ENCODE measurements around the gene IRF4. TPM values are rescaled to one million over a fixed set of nuclear protein-coding genes. Genes with fewer than 3 reads are reported as not detected.
A peak's percentile ranks its signal among the peaks of the same experiment; 100 is the strongest.
"Not testable (repeated sequence)": the region's sequence is repeated elsewhere in the genome, so short reads cannot be mapped to it uniquely, and the experiment has no call there.

Gene IRF4
- total RNA-seq, 1 experiment from 2014 or later = not detected

DNA sequence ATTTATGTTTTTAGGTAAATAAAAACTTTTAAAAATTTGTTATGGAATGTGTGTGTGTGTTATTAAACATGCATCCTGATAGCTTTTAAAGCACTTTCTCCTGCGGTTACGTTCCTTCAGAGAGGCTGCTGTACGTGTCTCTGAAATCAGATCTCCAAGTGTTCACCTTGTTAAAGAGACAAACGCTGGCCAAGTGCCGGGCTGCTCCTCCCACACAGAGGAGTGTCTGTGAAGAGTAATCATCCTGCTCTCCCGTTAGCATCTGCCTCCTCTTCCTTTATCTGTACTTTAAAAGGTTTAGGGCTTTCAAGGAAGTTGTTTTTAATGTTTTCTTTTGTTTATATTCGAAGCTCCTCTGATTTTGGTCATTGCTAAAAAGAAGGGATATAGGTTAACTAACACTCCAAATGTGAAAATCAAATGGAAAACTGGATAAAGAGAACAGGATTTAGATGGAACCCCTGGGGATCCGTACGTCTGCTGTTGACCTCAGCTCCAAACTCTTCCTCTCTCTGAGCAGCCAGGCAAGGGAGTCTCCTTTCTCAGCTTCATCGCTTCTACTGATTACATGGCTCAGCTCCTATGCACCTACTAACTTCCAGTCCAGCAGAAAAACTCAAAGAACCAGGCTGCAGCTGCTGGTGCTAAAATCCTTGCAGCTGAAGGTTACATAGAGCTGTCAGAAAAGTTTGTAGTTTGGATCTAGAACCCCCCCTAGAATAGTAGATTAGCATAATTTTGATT, 20.0 kb downstream of the IRF4 start:
- H3K27me3 ChIP-seq = peaks cover 4% of the 10 kb centered on the region
- no peak for DNase-seq
- no peak overlapping the region for H3K4me3 ChIP-seq
- no peaks in the 10 kb centered on the region for H3K36me3 ChIP-seq
- H3K9me3 ChIP-seq = no peaks in the 10 kb centered on the region; the same call in 1 of the 2 replicates

GRCh38 chr6:412146-412886, 20.8 kb downstream of the IRF4 start:
- peaks cover 4% of the 10 kb centered on the region for H3K27me3 ChIP-seq
- H3K9me3 ChIP-seq = no peaks in the 10 kb centered on the region; the same call in 1 of the 2 replicates
- H3K4me3 ChIP-seq = no peak overlapping the region
- DNase-seq = no peak
- H3K36me3 ChIP-seq = no peaks in the 10 kb centered on the region

- Histone ChIP-seq H3K27me3 (peaks cover 4% of the 10 kb centered on the region), H3K4me3 (no peak overlapping the region), H3K9me3 (no peaks in the 10 kb centered on the region; the same call in 1 of the 2 replicates), H3K36me3 (no peaks in the 10 kb centered on the region)
- DNase-seq = no peak
Measured at GRCh38 chr6:414447-414846, 22.9 kb downstream of the IRF4 start.

DNA sequence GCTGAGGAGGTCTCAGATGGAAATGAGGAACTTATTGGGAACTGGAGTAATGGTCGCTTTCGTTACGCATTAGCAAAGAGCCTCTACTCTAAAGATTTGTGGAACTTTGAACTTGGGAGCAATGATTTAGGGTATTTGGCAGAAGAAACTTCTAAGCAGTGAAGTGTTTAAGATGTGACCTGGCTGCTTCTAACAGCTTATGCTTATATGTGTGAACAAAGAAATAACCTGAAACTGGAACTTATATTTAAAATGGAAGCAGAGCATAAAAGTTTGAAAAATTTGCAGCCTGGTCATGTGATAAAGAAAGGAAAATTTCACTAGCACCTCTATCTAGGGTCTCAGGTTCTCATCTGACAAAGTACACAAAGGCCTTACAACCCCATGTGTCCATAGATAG, 23.5 kb downstream of the IRF4 start:
- no peak overlapping the region for H3K4me3 ChIP-seq
- peaks cover 4% of the 10 kb centered on the region for H3K27me3 ChIP-seq
- no peaks in the 10 kb centered on the region; the same call in 1 of the 2 replicates for H3K9me3 ChIP-seq
- no peaks in the 10 kb centered on the region for H3K36me3 ChIP-seq
- no peak for DNase-seq

GRCh38 chr6:421211-421610, 29.7 kb downstream of the IRF4 start:
- no peaks in the 10 kb centered on the region for H3K36me3 ChIP-seq
- H3K27me3 ChIP-seq = no peaks in the 10 kb centered on the region
- H3K4me3 ChIP-seq = no peak overlapping the region
- H3K9me3 ChIP-seq = no peaks in the 10 kb centered on the region
- DNase-seq = no peak

- DNase-seq = peak; percentile 77
- H3K27me3 ChIP-seq = no peaks in the 10 kb centered on the region
Measured at GRCh38 chr6:422433-423054, 31.0 kb downstream of the IRF4 start.

GRCh38 chr6:423055-423798, 31.7 kb downstream of the IRF4 start:
- no peaks in the 10 kb centered on the region for H3K9me3 ChIP-seq
- DNase-seq = no peak
- no peaks in the 10 kb centered on the region for H3K36me3 ChIP-seq
- no peak overlapping the region for H3K4me3 ChIP-seq
- H3K27me3 ChIP-seq = no peaks in the 10 kb centered on the region

More at GRCh38 chr6:422433-423054, 31.0 kb downstream of the IRF4 start:
- Histone ChIP-seq H3K9me3 (no peaks in the 10 kb centered on the region), H3K4me3 (no peak overlapping the region), H3K36me3 (no peaks in the 10 kb centered on the region)

GRCh38 chr6:423799-424345, 32.3 kb downstream of the IRF4 start:
- DNase-seq = no peak
- no peaks in the 10 kb centered on the region for H3K36me3 ChIP-seq
- H3K4me3 ChIP-seq = no peak overlapping the region
- no peaks in the 10 kb centered on the region for H3K27me3 ChIP-seq
- no peaks in the 10 kb centered on the region for H3K9me3 ChIP-seq

DNA sequence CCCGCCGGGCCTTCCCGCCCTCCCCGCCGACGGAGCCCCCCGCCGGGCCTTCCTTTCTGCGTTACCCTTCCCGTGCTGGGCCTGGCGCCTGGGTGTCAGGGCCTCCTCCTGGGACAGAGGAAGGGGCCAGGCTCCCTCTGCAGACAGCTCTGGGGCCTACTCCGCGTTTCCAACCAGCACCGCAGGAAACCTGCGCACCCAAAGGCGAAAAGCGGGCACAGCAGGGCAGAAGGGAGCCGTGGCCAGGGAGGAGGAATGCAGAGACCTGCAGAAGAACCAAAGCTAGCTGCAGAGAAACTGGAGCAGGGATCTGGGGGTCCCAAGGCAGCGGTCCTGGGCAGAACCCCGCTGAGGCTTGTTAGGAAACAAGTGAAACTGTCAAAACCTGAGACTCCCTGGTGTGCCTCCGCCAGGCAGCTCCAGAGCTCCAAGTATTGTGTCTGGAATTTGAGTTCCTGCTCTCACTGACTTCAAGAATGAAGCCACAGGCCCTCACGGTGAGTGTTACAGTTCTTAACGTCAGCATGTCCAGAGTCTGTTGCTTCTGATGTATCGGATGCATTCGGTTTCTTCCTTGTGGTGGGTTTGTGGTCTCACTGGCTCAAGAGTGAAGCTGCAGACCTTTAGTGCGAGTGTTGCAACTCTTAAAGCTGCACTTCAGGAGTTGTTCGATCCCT, 33.3 kb downstream of the IRF4 start:
- no peaks in the 10 kb centered on the region for H3K9me3 ChIP-seq
- H3K36me3 ChIP-seq = no peaks in the 10 kb centered on the region
- no peak for DNase-seq

GRCh38 chr6:425418-425788, 33.9 kb downstream of the IRF4 start:
- not testable (repeated sequence) for H3K27me3 ChIP-seq, H3K9me3 ChIP-seq, H3K36me3 ChIP-seq, DNase-seq, H3K4me3 ChIP-seq

More for the DNA sequence above, 33.3 kb downstream of the IRF4 start:
- no peak overlapping the region for H3K4me3 ChIP-seq
- H3K27me3 ChIP-seq = no peaks in the 10 kb centered on the region

- not testable (repeated sequence) for H3K27me3 ChIP-seq, H3K4me3 ChIP-seq, H3K36me3 ChIP-seq, DNase-seq, H3K9me3 ChIP-seq
Measured at GRCh38 chr6:426198-426738, 34.7 kb downstream of the IRF4 start.

DNA sequence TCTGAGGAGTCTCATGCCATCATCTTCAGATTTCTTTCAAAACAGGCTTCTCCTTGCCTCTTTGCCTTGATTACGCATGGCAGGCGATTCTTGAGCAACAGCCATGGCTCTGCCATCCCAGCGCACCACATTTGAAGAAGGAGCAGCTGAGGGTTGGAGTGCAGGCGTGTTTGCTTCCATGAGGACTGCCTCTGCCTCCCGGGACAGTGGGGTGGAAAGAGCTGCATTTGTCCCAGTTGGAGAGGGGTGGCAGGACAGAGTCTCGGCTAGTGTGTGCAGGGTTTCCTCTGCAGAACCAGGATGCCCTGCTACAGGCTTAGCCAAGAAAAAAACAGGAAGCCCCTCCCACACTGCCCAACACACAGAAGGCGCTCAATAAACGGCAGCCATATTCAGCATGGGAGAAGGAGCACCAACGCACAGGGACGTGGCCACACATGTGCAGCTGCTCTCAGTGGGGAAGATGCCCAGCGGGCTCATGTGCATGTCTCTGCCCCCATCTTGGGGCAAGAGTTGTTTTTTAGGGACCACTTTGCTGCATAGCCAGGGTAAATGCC, 36.6 kb downstream of the IRF4 start:
- H3K27me3 ChIP-seq = no peaks in the 10 kb centered on the region
- DNase-seq = no peak
- no peaks in the 10 kb centered on the region for H3K9me3 ChIP-seq
- no peaks in the 10 kb centered on the region for H3K36me3 ChIP-seq
- no peak overlapping the region for H3K4me3 ChIP-seq

GRCh38 chr6:429515-430121, 38.1 kb downstream of the IRF4 start:
- no peaks in the 10 kb centered on the region for H3K36me3 ChIP-seq
- DNase-seq = no peak
- no peak overlapping the region for H3K4me3 ChIP-seq
- no peaks in the 10 kb centered on the region for H3K9me3 ChIP-seq
- H3K27me3 ChIP-seq = no peaks in the 10 kb centered on the region

DNA sequence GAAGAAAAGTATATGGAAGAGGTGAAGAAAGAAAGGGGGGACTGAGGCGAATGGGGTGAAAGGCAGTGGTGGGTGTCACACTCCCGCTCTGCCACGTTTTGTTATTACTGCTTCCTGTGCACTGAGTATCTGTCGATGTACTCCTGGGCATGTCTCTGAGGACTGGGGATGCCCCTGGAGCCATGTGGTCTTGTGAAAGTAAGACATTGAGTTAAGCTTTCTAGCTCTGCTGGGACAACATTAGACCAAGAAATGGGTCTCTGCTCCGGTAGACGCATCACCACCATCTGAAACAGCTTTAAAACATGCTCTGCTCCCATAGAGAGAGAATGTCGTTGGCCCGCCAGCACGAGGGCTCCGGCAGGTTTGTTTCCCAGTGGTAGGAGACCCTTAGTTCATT, 40.0 kb downstream of the IRF4 start:
- Histone ChIP-seq H3K36me3 (no peaks in the 10 kb centered on the region), H3K4me3 (no peak overlapping the region), H3K27me3 (no peaks in the 10 kb centered on the region), H3K9me3 (no peaks in the 10 kb centered on the region)
- no peak for DNase-seq

DNA sequence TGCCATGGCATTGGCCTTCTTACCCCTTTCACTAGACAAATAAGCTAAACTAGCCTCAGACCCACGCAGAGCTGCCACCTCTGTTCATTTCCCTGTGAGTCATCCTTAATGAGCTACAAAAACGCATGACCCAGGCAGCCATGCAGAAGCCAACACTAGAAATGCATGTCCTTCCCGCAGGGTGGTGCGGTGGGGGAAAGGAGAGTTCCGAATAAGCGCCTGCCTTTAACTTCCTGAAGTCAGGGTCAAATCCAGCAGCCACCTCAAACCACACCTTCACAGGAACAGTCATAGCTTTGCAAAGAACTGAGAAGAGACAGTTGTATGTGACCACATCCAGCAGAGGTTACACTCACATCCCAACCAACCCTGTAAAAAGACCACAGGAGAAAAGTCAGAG, 40.4 kb downstream of the IRF4 start:
- Histone ChIP-seq H3K27me3 (no peaks in the 10 kb centered on the region), H3K9me3 (no peaks in the 10 kb centered on the region), H3K36me3 (no peaks in the 10 kb centered on the region), H3K4me3 (no peak overlapping the region)
- DNase-seq = no peak
